WI38 (cell line): ENCODE measurements around the gene FAM9C.

Experiments used
- H3K4me3 ChIP-seq: 2 replicates; pipeline ENCODE4 v1.5.1; 2011; ENCODE audit warnings: low read depth, mild to moderate bottlenecking, control low read depth, low read length
- CTCF ChIP-seq: IDR thresholded peaks from 2 replicates; pipeline ENCODE4 v1.5.1; 2012; ENCODE audit warnings: low read depth, mild to moderate bottlenecking, control low read depth, low read length

FAM9C gene

GRCh38 chrX:13047759-13048158 is 3.3 kb upstream of the FAM9C start:
- TF ChIP-seq CTCF, result no peak
- H3K4me3 ChIP-seq, result no peak overlapping the region

- H3K4me3 ChIP-seq, result no peak overlapping the region
- no peak for TF ChIP-seq CTCF
These were observed 1.9 kb upstream of the FAM9C start for GRCh38 chrX:13046141-13046855.

GRCh38 chrX:13043938-13044337 is 482 bp downstream of the FAM9C start:
- H3K4me3 ChIP-seq, result no peak overlapping the region
- TF ChIP-seq CTCF, result no peak

- TF ChIP-seq CTCF, result no peak
- no peak overlapping the region for H3K4me3 ChIP-seq
These were observed 1.3 kb downstream of the FAM9C start for GRCh38 chrX:13043138-13043537.

- no peak overlapping the region for H3K4me3 ChIP-seq
- TF ChIP-seq CTCF, result no peak
These were observed 7.5 kb downstream of the FAM9C start for GRCh38 chrX:13036896-13037295.

- no peak overlapping the region for H3K4me3 ChIP-seq
- no peak for TF ChIP-seq CTCF
These were observed 11.2 kb downstream of the FAM9C start for GRCh38 chrX:13033193-13033592.

GRCh38 chrX:13029887-13030771 is 14.3 kb downstream of the FAM9C start:
- no peak for TF ChIP-seq CTCF
- H3K4me3 ChIP-seq, result no peak overlapping the region
